CD4-positive, alpha-beta T cell treated with Interleukin-4 for 1 hour (primary cell): ENCODE data around the gene CFAP20DC.

Experiments used
- DNase-seq, 2 donors: peaks; one replicate each; pipeline ENCODE4 v3.0.0-alpha.2; 2020 to 2022

The CFAP20DC gene

DNA sequence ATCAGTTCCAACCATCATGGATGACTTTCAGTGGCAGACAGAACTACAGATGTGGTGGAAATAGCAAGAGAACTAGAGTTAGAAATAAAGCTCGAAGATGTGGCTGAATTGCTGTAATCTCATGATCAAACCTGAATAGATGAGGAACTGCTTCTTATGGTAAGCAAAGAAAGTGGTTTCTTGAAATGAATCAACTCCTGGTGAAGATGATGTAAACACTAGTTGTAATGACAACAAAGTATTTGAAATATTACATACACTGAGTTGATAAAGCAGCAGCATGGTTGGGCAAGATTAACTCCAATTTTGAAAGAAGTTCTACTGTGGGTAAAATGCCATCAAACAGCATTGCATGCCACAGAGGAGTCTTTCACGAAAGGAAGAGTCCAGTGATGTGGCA, 251.5 kb downstream of the CFAP20DC start:
- no peak for DNase-seq

DNA sequence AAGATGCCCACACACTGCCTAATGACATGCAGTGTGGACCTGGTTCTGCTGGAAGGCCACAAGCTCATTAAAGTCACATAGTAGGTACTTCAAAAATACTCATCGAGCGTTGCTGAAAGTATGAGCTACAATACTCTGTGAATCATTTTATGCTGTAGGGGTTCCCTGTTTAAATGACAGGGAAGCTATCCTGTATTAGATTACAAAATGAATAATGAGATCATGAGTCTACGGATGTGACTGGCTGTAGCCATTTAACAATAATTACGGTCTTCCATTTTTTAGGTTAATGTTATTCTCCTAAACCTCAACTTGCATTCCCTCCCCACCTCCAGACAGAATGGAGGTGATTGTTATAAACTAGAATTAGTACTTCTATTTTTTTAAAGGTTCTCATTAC, 255.1 kb downstream of the CFAP20DC start:
- DNase-seq, result no peak

DNA sequence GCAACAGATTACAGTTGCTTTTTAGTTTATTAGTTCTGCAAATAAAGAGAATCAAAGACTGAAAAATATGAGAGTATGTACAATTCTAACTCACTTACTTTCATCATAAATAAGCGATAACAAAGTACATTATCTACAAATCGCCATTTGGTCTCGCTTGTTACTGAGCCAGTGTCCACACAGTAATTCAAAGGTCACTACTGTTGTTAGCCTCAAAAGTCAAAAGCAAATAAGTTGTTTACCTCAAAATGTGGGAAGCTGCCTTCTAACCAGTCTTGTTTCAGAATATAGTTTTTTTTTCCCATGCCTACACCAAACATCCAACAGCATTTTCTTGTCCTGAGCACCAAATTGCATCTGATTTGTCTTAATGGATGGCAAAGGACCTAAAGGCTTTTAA, 255.9 kb downstream of the CFAP20DC start:
- no peak for DNase-seq

DNA sequence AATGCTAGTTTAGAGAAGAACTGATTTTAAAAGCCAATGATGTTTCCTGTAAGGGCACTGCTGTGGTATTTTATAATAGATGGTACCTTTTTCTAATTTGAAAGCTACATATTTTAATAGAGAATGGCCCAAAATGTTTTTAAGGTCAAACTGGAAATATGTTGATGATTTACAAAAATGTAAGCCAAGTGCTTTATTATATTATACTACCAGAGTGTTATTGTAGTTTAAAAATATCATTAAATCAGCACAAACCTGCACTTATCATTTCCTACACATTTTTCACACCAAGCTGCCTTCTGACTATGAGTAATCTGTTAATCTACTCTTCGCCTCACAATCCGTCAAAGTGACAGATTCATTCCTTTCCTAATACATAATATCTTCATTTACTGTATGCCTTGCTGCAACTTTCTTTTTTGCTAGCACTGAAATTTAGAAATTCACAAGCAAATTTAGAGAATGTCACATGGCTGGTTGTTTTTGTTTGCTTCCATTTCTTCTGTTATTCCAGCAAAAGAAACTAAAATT, 256.8 kb downstream of the CFAP20DC start:
- no peak for DNase-seq

DNA sequence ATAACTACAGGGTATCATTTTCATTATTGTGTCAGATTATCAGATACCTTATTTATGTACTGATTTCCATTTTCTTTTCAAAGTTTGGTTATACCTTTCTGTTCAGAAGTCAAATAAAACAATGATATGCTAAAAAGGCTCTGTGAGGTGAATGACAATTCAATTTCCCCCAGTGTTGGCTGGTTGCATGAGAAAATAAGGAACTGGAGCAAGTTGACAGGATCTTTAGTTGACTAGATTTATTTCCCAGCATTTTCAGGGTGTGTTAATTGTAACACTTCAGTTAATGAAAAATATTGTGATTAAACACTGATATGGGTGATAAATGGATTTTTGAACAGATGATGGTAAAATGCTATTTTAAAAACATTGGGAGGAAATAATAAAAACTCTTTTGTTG, 260.4 kb downstream of the CFAP20DC start:
- DNase-seq, result no peak

DNA sequence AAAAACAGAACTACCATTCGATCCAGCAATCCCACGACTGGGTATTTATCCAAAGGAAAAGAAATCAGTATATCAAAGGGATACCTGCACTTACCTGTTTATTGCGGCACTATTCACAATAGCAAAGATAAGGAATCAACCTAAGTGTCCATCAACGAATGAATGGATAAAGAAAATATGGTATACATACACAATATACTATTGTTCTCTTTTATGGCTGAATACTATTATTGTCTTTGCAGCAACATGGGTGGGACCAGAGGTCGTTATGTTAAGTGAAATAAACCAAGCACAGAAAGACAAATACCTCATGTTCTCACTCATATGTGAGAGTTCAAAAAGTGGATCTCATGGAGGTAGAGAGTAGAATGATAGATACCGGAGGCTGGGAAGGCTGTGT, 264.9 kb downstream of the CFAP20DC start:
- no peak for DNase-seq

DNA sequence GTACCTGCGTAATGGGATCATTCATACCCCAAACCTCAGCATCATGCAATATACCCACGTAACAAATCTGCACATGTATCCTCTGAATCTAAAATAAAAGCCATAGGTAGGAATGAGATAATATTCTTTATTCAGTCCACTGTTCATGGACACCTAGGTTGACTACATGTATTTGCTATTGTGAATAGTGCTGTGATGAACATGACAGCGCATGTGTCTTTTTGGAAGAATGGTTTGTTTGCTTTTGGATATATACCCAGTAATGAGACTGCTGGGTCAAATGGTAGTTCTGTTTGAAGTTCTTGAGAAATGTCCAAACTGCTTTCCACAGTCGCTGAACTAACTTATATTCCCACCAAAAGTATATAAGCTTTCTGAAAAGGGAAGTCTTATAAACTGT, 265.4 kb downstream of the CFAP20DC start:
- DNase-seq, result no peak

DNA sequence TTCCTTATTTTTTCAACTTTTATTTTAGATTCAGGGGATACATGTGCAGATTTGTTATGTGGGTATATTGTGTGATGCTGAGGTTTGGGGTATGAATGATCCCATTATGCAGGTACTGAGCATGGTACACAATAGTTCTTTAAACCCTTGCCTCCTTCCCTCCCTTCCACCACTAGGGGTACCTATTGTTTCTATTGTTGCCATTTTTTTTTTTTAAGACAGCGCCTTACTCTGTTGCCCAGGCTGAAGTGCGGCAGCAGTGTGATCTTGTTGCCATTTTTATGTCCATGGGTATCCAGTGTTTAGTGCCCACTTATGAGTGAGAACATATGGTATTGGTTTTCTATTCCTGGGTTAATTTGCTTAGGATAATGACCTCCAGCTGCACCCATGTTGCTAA, 266.0 kb downstream of the CFAP20DC start:
- DNase-seq, result no peak

DNA sequence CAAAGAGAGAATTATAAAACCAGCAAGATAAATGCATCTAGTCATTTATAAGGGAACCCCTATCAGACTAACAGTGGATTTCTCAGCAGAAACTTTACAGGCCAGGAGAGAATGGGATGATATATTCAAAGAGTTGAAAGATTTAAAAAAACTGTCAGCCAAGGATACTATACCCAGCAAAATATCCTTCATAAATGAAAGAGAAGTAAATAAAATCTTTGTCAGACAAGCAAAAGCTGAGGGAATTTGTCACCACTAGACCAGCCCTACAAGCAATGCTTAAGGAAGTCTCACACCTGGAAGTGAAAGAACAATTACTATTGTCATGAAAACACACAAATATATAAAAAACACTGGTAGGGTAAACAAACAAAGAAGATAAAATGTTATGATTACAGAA, 269.9 kb downstream of the CFAP20DC start:
- DNase-seq, result no peak

DNA sequence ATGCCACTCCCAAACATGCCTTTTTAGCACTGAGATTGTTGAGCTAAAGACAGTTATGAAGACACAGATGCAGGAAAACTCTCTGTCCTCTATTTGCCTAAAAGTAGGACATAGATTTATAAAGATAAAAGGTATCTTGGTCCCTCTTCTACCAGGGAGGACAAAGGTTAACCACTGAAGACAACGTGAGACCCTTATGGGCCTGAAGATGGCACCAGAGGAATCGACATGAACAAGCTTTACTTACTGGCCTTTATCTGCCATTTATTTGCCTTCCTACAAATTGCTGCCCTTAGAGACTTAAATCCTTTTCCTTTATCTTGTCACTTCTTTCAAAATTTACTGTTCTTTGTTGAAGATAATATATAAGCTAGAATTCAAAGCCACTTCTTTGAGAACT, 273.6 kb downstream of the CFAP20DC start:
- DNase-seq, result no peak

DNA sequence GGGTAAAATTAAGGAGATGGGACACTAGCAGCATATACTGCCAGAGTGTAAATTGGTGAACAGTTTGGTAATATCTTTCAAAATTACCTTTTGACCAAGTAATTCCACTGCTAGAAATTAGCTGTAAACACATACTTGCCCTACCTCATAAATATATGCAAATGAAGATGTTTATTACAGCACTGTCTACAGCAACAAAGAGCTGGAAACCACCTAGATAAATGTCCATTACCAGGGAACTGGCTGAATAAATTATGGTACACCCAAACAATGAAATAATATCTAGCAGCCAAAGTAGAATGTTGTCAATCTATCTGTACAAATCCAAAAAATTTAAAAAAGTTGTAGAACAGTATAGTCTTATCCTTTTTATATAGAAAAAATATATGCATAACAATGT, 277.4 kb downstream of the CFAP20DC start:
- no peak for DNase-seq

DNA sequence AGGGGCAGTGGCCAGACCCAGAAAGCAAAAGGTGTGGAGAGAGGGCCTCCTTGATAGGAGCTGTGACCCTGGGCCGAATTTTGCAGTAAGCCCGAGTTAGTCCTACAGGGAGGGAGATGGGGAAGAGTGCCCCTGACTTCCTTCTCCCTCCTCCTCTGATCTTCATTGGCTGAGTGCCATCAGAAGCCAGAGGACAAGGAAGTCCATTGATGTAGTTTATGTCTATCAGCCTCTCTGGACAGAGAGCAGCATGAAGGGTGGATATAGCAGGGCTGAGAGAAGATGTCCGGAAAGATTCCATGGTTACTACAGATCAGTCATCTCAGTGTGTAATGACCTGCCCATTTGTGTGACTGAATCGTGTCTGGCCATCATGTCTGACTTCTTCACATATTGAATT, 280.8 kb downstream of the CFAP20DC start:
- DNase-seq, result no peak

DNA sequence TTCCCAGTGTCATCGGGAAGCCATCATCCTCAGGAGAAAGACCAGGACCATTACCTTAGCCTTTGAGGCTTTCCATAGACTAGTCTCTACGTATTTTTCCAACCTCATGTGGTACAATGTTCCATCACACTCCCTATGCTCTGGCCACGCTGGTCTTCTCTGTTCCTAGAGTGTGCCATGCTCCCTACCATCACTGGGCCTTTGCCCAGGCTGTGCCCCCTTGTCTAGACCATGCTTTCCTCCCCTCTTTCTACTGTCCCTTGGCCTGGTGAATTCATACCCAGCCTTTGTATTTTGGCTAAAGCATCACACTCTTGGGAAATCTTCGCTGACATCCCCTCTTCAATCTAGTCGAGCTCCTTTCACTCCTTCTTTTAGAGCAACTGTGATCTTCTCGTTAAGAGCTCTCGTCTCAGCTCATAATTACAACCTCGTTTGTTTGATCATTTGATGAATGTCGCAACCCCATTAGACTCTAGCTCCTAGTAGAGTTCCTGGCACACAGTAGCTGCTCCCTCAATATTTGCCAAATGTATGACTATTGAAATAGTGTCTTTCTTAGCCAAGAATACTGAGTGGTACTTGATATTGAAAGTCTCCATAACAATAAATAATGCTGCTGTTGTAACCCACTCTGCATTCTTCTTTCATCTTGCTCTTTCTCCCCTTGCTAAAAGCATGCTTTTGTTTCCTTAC, 283.1 kb downstream of the CFAP20DC start:
- DNase-seq, result no peak

DNA sequence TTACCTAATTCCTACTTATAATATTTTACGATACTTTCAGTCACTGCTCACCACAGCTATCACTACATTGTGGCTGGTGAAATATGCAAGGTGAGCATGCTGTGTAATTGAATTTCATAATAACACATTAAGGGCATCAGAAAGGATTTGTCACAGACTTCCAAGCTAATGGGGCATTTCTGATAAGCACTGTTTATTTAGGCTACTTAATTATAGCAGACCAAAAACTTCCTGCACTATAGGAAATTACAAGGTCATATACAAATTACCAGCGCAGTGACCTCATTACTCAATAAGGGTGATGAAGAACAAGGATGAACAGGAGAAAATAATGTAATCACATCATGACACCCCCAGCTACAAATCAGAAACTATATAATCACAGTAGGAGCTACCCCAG, 294.7 kb downstream of the CFAP20DC start:
- DNase-seq, result no peak

DNA sequence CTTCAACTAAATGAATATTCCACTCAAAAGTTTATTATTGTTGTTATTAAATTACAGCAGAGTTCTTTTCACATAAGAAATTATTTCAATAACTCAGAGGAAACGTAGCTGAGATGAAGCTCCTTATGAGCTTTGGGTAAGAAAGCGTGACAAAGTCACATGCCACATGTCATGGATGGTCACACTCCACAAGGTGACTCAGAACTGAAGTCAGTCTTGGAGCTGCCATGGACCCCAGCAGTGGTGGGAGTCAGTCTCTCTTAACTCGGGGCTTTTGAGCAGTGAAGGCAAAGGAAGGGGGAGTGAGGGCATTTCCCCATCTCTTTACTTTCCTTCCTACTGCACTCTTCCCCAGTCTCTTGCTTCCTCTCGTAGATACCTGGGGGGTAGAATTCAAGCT, 295.8 kb downstream of the CFAP20DC start:
- no peak for DNase-seq

DNA sequence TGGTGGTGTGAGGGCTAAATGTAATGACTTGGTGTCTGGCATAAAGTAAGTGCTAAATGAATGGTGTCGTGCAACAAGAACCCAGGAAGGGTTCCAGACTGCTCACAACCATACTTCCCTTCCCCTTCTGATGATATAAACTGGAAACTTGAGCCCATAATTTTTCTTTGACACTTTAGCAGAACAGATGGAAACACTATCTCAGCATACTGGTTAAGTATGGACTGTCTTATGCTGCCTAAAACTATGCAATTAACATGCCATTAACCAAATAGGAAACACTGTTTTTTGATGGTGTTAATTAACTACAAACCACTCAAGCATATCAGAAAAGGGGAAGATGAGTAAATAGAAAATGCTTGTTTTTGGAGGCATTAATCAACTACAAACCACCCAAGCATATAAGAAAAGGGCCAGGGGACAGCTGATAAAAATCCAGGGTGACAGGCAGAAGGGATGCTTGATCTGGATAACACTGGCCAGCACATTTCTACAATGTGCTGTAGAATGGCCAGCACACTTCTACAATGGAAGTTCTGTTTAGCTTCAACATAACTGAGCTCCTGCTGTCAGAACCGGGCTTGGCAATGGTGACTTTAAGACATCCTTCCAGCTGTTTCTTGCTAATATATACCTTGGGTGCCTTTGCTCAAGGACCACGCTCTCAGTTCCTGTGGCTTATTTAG, 297.8 kb downstream of the CFAP20DC start:
- no peak for DNase-seq

DNA sequence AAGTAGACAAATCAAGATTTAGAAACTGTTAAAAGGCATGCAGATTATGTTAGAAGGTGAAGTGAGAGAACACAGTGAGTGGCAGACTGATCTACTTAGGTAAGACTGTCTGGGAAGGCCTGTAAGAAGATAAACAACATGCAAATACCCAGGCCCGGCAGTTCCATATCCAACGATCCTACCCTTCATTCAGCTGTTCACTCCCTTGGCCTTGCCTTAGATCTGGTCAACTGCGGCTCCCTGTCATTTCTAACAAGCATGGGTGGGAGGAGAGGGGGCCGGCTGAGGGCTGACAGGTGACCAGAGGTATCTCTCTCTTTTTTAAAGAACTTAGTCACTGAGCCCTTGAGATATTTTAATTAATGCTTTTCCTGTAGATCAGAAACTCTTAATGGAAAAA, 298.6 kb downstream of the CFAP20DC start:
- DNase-seq, result no peak

DNA sequence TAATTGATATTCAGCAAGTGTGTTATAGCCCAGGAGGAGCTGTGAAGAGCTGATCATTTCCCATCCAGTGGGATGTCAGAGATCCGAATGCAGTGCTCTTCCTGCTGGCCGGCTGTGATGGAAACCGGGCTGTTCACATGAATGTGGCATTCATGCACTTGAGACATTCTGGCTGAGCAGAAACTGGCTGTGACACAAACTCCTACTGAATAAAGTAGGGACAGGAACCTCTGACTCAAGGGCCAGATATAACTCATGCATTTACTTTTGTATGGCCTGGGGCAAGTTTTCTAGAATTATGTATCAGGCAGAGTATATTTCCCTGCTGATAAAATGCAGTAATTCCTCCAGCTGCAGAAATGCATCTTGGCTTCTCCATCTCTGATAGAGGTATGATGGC, 299.9 kb downstream of the CFAP20DC start:
- DNase-seq, result no peak

DNA sequence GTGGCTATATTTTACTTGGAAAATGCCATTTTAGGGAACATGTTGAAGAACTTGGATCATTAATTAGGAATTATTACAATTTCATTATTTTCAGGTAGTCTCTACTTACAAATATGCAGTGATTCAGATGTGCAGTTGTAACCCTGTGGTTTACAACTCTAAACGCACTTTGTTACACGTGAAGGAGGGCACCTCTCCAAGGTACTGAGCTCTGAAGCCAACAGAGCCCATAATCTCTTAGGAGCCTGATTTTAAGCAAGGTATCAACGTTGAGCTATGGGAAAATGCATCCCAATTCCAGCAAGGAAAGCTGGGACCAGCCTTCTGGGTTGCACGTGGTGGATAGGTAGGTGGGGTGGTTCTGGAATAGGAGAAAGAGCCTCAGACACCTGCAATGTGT, 301.8 kb downstream of the CFAP20DC start:
- DNase-seq, result no peak

DNA sequence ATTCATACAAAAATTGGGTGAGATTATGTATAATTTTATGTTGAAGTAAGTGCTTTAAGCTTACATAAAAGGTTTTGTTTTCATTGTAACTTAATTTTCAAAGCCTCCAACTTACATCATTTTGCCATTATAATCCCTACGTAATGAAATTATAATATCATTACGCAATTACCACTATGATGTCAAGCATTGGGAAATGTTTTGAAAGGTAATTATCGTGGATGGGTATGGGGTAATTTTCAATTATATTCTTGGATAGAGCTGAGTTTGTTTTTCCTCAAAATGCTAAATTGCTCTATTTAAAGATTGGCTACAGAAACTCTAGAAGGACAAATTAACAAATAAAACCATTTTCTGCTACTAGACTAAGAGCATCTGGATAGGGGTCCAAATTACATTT, 303.1 kb downstream of the CFAP20DC start:
- DNase-seq, result no peak

DNA sequence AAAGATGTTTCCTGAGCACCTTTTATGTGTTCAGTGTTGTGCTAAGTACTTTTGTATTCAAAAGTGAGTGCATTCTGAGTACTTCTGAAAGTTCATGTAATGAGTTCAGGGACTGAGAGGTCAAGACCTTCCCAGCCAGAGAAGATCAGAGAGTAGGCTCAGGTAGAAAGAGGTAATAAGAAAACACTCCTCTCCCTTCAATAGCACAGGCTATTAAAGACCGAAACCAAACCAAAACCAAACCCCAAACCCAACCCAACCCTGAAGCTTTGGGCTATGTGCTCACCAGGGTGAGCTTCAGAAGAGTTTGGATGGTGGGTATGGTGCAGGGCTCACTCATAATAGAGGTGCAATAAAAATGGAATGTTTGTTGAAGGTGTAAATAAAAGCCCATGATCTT, 306.5 kb downstream of the CFAP20DC start:
- DNase-seq, result no peak

DNA sequence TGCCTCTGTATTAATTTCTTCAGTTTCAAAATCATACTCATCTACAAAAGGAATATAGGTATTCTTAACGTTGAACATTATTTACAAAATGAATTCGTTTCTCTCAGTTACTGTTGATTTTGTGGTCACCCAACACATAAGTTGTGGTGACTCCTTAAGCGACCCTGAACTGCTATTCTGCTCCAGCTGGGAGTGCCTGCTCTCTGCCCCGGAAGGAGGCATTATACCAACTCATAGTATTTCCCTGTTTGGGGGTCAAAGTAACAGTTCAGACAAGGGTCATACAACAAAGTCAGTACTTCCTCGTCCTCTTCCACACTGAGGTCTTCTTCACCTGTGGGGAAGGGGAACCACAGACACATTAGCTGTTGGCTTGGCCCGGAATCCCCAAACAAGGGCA, 307.6 kb downstream of the CFAP20DC start:
- DNase-seq, result no peak

DNA sequence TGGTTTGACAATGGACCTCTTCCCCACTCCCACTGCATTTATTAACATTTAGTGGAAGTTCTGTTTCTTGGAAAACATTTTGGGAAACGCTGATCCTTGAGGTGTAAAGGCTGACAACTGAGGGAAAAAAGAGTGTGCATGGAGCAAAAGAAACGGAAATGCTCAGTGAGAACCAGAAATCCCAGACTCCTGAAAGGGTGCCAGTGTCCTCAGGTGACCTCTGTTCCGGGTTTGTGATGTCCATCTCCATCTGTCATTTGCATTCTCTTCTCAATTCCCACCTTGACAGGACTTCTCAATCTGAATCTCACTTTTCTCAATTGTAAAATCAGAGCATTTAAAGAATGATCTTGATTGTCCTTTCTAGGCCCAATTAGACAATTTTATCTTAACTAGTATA, 312.2 kb downstream of the CFAP20DC start:
- no peak for DNase-seq

DNA sequence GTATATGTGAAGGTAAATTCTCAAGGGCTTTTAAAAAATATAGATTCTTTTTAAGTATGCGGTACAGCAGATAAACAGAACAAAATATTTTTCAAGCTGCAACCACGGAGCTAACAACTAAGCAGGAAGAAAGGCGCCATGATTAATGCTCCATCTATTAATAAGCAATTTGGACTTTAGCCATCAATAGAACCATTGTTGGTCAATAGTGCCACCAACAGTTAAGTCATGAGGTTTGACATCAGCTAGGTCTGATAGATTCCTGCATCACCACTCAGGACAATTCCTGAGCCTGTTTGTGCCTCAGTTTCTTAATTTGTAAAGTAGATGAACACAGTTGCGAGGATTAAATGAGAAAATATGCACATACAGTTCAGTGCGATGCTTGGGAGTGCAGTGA, 318.2 kb downstream of the CFAP20DC start:
- no peak for DNase-seq

DNA sequence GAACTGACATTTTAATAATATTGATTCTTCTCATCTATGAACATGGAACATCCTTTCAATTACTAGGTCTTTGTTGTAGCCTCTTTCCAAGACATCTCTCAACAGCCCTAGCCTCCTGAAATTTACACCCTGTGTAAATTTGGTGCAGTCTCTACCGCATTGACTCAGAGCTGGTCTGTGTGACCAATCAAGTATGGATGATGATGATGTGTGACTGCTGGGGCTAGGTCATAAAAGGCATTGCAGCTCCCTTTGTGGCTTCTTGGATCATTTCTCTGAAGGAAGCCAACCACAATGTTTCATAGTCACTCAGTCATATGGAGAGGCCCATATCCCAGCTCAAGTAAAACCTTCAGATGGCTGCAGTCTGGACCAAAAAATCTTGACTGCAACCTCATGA, 321.1 kb downstream of the CFAP20DC start:
- DNase-seq, result no peak
